NB4 (cell line): Measurements from ENCODE around the gene EED.

Experiments
- POLR2A ChIP-seq: IDR thresholded peaks from 2 replicates; pipeline ENCODE4 v1.6.1; 2011; ENCODE audit warnings: mild to moderate bottlenecking; ENCODE audit not compliant: insufficient read length; ENCODE audit errors: extremely low read depth
- TF ChIP-seq, protein P1 (sequence below): IDR thresholded peaks from one replicate; pipeline ENCODE4 v1.5.1; 2012; ENCODE audit warnings: low read depth, low read length

DNA sequence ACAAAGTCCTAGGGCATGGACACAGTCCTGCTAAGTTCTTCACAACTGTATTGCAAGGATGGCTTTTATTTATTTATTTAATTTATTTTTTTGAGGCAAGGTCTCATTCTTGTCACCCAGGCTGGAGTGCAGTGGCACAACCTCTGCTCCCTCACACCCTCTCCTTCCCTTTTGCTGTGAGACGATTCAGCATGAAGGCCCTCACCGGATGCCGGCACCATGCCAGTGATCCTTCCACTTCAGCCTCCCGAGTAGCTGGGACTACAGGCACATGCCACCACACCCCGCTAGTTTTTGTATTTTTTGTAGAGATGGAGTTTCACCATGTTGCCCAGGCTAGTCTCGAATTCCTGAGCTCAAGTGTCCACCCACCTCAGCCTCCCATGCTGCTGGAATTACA is 17.8 kb downstream of the EED start:
- TF ChIP-seq, protein P1, sequence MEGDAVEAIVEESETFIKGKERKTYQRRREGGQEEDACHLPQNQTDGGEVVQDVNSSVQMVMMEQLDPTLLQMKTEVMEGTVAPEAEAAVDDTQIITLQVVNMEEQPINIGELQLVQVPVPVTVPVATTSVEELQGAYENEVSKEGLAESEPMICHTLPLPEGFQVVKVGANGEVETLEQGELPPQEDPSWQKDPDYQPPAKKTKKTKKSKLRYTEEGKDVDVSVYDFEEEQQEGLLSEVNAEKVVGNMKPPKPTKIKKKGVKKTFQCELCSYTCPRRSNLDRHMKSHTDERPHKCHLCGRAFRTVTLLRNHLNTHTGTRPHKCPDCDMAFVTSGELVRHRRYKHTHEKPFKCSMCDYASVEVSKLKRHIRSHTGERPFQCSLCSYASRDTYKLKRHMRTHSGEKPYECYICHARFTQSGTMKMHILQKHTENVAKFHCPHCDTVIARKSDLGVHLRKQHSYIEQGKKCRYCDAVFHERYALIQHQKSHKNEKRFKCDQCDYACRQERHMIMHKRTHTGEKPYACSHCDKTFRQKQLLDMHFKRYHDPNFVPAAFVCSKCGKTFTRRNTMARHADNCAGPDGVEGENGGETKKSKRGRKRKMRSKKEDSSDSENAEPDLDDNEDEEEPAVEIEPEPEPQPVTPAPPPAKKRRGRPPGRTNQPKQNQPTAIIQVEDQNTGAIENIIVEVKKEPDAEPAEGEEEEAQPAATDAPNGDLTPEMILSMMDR: no peak
- no peak for TF ChIP-seq POLR2A
